ENCODE data around the gene DAPK2.
A peak's percentile ranks its signal among the peaks of the same experiment; 100 is the strongest.

Gene DAPK2

GRCh38 chr15:64052925-64053491 lies 6.7 kb upstream of the DAPK2 start:
- DNase-seq, result no peak

- no peak for DNase-seq
Measured at GRCh38 chr15:64051407-64052259, 5.3 kb upstream of the DAPK2 start.

GRCh38 chr15:64051093-64051402 lies 4.8 kb upstream of the DAPK2 start:
- no peak for DNase-seq

- DNase-seq, result no peak
Measured at GRCh38 chr15:64050281-64051092, 4.2 kb upstream of the DAPK2 start.

- no peak for DNase-seq
Measured at GRCh38 chr15:64048781-64049460, 2.6 kb upstream of the DAPK2 start.

GRCh38 chr15:64045774-64046420 lies 388 bp downstream of the DAPK2 start:
- DNase-seq, result no peak

GRCh38 chr15:64045101-64045435 lies 1.2 kb downstream of the DAPK2 start:
- DNase-seq, result no peak

- DNase-seq, result no peak
Measured at GRCh38 chr15:64044300-64045100, 1.8 kb downstream of the DAPK2 start.

GRCh38 chr15:64038878-64039610 lies 7.2 kb downstream of the DAPK2 start:
- DNase-seq, result no peak

- no peak for DNase-seq
Measured at GRCh38 chr15:64037966-64038365, 8.3 kb downstream of the DAPK2 start.

GRCh38 chr15:64037116-64037515 lies 9.2 kb downstream of the DAPK2 start:
- DNase-seq, result no peak

- no peak for DNase-seq
Measured at GRCh38 chr15:64035525-64035924, 10.8 kb downstream of the DAPK2 start.

- no peak for DNase-seq
Measured at GRCh38 chr15:64034519-64034918, 11.8 kb downstream of the DAPK2 start.

GRCh38 chr15:64032329-64032728 lies 14.0 kb downstream of the DAPK2 start:
- no peak for DNase-seq

- no peak for DNase-seq
Measured at GRCh38 chr15:64030123-64030522, 16.2 kb downstream of the DAPK2 start.

GRCh38 chr15:64029633-64030032 lies 16.7 kb downstream of the DAPK2 start:
- no peak for DNase-seq

- no peak for DNase-seq
Measured at GRCh38 chr15:64029110-64029509, 17.2 kb downstream of the DAPK2 start.

- no peak for DNase-seq
Measured at GRCh38 chr15:64026591-64026990, 19.7 kb downstream of the DAPK2 start.

GRCh38 chr15:64024172-64025050 lies 21.9 kb downstream of the DAPK2 start:
- peak; percentile 19 for DNase-seq

GRCh38 chr15:64023220-64023619 lies 23.1 kb downstream of the DAPK2 start:
- DNase-seq, result no peak

Measured in fibroblast of upper back skin (primary cell).